Astrocyte (in vitro differentiated cells and primary cell): ENCODE results near the gene WDR7. TPM values are rescaled to one million over a fixed set of nuclear protein-coding genes. Genes with fewer than 3 reads are reported as not detected.

Experiments
- DNase-seq: peaks from one replicate; pipeline ENCODE4 v3.0.0-alpha.2; 2010; ENCODE audit warnings: low read depth
- FAIRE-seq: peaks from 2 replicates; lab custom pipeline; 2011; peaks lifted over from hg19 to GRCh38; lab: Jason Lieb, UNC
- H2AFZ ChIP-seq: 2 replicates; pipeline ENCODE4 v1.6.0; 2012; ENCODE audit warnings: low read depth, low read length, inconsistent platforms
- H3K27ac ChIP-seq: 2 replicates; pipeline ENCODE4 v1.5.1; 2011; ENCODE audit warnings: low read depth, low read length, inconsistent platforms
- H3K27me3 ChIP-seq: 2 replicates; pipeline ENCODE4 v1.6.0; 2011; ENCODE audit warnings: low read length, inconsistent platforms; ENCODE audit not compliant: insufficient read depth
- H3K36me3 ChIP-seq: 2 replicates; pipeline ENCODE4 v1.5.1; 2011; ENCODE audit warnings: low read length, inconsistent platforms; ENCODE audit not compliant: insufficient read depth
- H3K4me1 ChIP-seq: 2 replicates; pipeline ENCODE4 v1.5.1; 2011; ENCODE audit warnings: low read length, inconsistent platforms; ENCODE audit not compliant: insufficient read depth
- H3K4me2 ChIP-seq: 2 replicates; pipeline ENCODE4 v1.6.0; 2012; ENCODE audit warnings: low read length, inconsistent platforms
- H3K4me3 ChIP-seq: 2 replicates; pipeline ENCODE4 v1.5.1; 2011; ENCODE audit warnings: low read depth, mild to moderate bottlenecking, low read length, inconsistent platforms; ENCODE audit not compliant: insufficient read depth
- H3K79me2 ChIP-seq: 2 replicates; pipeline ENCODE4 v1.6.0; 2012; ENCODE audit warnings: mild to moderate bottlenecking, low read length, inconsistent platforms; ENCODE audit not compliant: insufficient read depth
- H3K9ac ChIP-seq: 2 replicates; pipeline ENCODE4 v1.6.0; 2012; ENCODE audit warnings: mild to moderate bottlenecking, low read length, inconsistent platforms
- H3K9me3 ChIP-seq: 2 replicates; pipeline ENCODE4 v1.5.1; 2012; ENCODE audit warnings: low read depth, mild to moderate bottlenecking, low read length, inconsistent platforms; ENCODE audit not compliant: insufficient read depth
- H4K20me1 ChIP-seq: 2 replicates; pipeline ENCODE4 v1.6.0; 2012; ENCODE audit warnings: low read length, inconsistent platforms; ENCODE audit not compliant: insufficient read depth
- H3K27ac Mint-ChIP-seq: one replicate; pipeline ENCODE4 v1.8.0; 2021; ENCODE audit warnings: mild to moderate bottlenecking, mixed read lengths; ENCODE audit not compliant: unreplicated experiment
- H3K27me3 Mint-ChIP-seq: one replicate; pipeline ENCODE4 v1.8.0; 2021; ENCODE audit warnings: low read depth, mixed read lengths; ENCODE audit not compliant: unreplicated experiment
- H3K36me3 Mint-ChIP-seq: one replicate; pipeline ENCODE4 v1.8.0; 2021; ENCODE audit warnings: low read depth, mixed read lengths; ENCODE audit not compliant: unreplicated experiment
- H3K4me1 Mint-ChIP-seq: one replicate; pipeline ENCODE4 v1.8.0; 2021; ENCODE audit warnings: low read depth, mixed read lengths; ENCODE audit not compliant: unreplicated experiment
- H3K4me3 Mint-ChIP-seq: one replicate; pipeline ENCODE4 v1.8.0; 2021; ENCODE audit warnings: mild to moderate bottlenecking, moderate library complexity, mixed read lengths; ENCODE audit not compliant: unreplicated experiment
- H3K9me3 Mint-ChIP-seq: one replicate; pipeline ENCODE4 v1.8.0; 2021; ENCODE audit warnings: mild to moderate bottlenecking, mixed read lengths; ENCODE audit not compliant: unreplicated experiment
- CTCF ChIP-seq: IDR thresholded peaks from 2 replicates; pipeline ENCODE4 v1.5.1; 2011; ENCODE audit warnings: low read depth, mild to moderate bottlenecking, inconsistent platforms, low read length, moderate library complexity; ENCODE audit not compliant: insufficient read depth
- EZH2 ChIP-seq: IDR thresholded peaks from 2 replicates; pipeline ENCODE4 v1.6.1; 2012; ENCODE audit warnings: mild to moderate bottlenecking, low read length, inconsistent platforms; ENCODE audit not compliant: insufficient read depth
- total RNA-seq: library from RNA; stranded (reverse); gene quantifications from 2 replicates; pipeline ENCODE4 v1.2.1, GENCODE V29; 2021

Gene WDR7
- total RNA-seq, 1 donor from 2014 or later = 16.9 TPM

- H3K27me3 ChIP-seq = no peaks in the 10 kb centered on the region
- no peaks in the 10 kb centered on the region for H3K27me3 Mint-ChIP-seq
- DNase-seq (no peak), FAIRE-seq (no peak)
- TF ChIP-seq CTCF = no peak
- no peak for TF ChIP-seq EZH2
- no peak overlapping the region for H3K4me3 ChIP-seq
- H3K36me3 ChIP-seq = no peaks in the 10 kb centered on the region
- H3K79me2 ChIP-seq = peaks cover 2% of the 10 kb centered on the region
- H2AFZ ChIP-seq = no peak overlapping the region
- H3K27ac Mint-ChIP-seq = no peak overlapping the region
- no peak overlapping the region for H3K27ac ChIP-seq
- no peaks in the 10 kb centered on the region for H3K36me3 Mint-ChIP-seq
- no peak overlapping the region for H3K9ac ChIP-seq
- H4K20me1 ChIP-seq = no peaks in the 10 kb centered on the region
- H3K9me3 Mint-ChIP-seq = no peaks in the 10 kb centered on the region
- no peak overlapping the region for H3K4me3 Mint-ChIP-seq
- H3K4me1 ChIP-seq = no peaks in the 10 kb centered on the region
- no peaks in the 10 kb centered on the region for H3K4me1 Mint-ChIP-seq
- H3K9me3 ChIP-seq = no peaks in the 10 kb centered on the region
- H3K4me2 ChIP-seq = no peak overlapping the region
These were observed 25.5 kb downstream of the WDR7 start for GRCh38 chr18:56676639-56677038.

- DNase-seq = peak; percentile 1
- Mint-ChIP-seq H3K4me3 (no peak overlapping the region), H3K36me3 (no peaks in the 10 kb centered on the region), H3K9me3 (no peaks in the 10 kb centered on the region), H3K27ac (no peak overlapping the region), H3K27me3 (no peaks in the 10 kb centered on the region), H3K4me1 (no peaks in the 10 kb centered on the region)
- Histone ChIP-seq H3K9me3 (no peaks in the 10 kb centered on the region), H3K9ac (no peak overlapping the region), H3K27me3 (no peaks in the 10 kb centered on the region), H3K4me2 (no peak overlapping the region), H2AFZ (no peak overlapping the region), H4K20me1 (no peaks in the 10 kb centered on the region), H3K27ac (no peak overlapping the region), H3K4me3 (no peak overlapping the region), H3K4me1 (no peaks in the 10 kb centered on the region), H3K79me2 (no peaks in the 10 kb centered on the region), H3K36me3 (peaks cover 3% of the 10 kb centered on the region)
- TF ChIP-seq CTCF (no peak), EZH2 (no peak)
- no peak for FAIRE-seq
These were observed 27.8 kb downstream of the WDR7 start for GRCh38 chr18:56678836-56679565.

GRCh38 chr18:56684277-56684676 lies 33.1 kb downstream of the WDR7 start:
- FAIRE-seq (no peak), DNase-seq (no peak)
- no peaks in the 10 kb centered on the region for H3K4me1 ChIP-seq
- no peaks in the 10 kb centered on the region for H3K9me3 ChIP-seq
- no peak overlapping the region for H3K27ac ChIP-seq
- no peaks in the 10 kb centered on the region for H4K20me1 ChIP-seq
- TF ChIP-seq EZH2 = no peak
- TF ChIP-seq CTCF = no peak
- no peak overlapping the region for H2AFZ ChIP-seq
- H3K36me3 ChIP-seq = peaks cover 3% of the 10 kb centered on the region
- Mint-ChIP-seq H3K4me3 (no peak overlapping the region), H3K9me3 (no peaks in the 10 kb centered on the region), H3K36me3 (no peaks in the 10 kb centered on the region), H3K27ac (no peak overlapping the region), H3K4me1 (no peaks in the 10 kb centered on the region), H3K27me3 (no peaks in the 10 kb centered on the region)
- no peaks in the 10 kb centered on the region for H3K27me3 ChIP-seq
- H3K79me2 ChIP-seq = no peaks in the 10 kb centered on the region
- no peak overlapping the region for H3K4me3 ChIP-seq
- no peak overlapping the region for H3K9ac ChIP-seq
- no peak overlapping the region for H3K4me2 ChIP-seq
